ENCODE measurements around the gene IL12RB1. TPM values are rescaled to one million over a fixed set of nuclear protein-coding genes. Genes with fewer than 3 reads are reported as not detected.

IL12RB1 gene
- total and polyA plus RNA-seq, 2 of the 13 experiments (the other 11 are each of a cell fraction or from before 2014, with no cell fraction given): 0.03 to 0.04 TPM

DNA sequence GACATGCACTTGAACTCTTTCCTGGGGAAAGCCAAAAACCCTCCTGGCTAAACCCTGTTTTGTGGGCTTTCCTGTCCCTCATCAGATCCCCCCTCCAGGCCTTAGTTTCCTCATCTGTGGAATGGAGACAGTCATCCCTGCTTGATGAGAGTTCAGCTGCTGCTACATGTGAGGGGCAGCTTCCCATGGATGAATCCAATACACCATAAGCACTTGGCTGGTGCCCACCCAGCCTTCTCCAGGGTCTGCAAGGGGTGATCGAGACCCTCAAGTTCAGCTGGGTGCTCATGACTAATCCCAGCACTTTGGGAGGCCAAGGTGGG lies 21.6 kb downstream of the IL12RB1 start:
- Histone ChIP-seq H3K27ac (ENCODE audit: extremely low read length, insufficient read depth, low read length) (no peak overlapping the region), H3K4me1 (ENCODE audit: insufficient read depth, low read length) (0 out of 2 replicates have a peak, but pooled peaks cover 4% of the 10 kb centered on the region), H2AFZ (ENCODE audit: low read length) (peak overlapping the region; percentile 11), H3K4me3 (replicated peaks in 1 of 3; ENCODE audit: insufficient read depth in 1 of 3, low read depth in 2 of 3, low read length in 3 of 3) (0 out of 6 replicates have a peak overlapping the region, but pooled peaks of 1 of the 3 experiments have one; percentile 23), H3K4me2 (ENCODE audit: low read depth, low read length) (peak overlapping the region; percentile 70), H3K27me3 (ENCODE audit: control insufficient read depth in 1 of 2, insufficient read depth in 2 of 2, low read length in 2 of 2) (peaks cover 0 to 8% of the 10 kb centered on the region in 2 experiments; a peak in 4 of 5 replicates), H3K9me3 (ENCODE audit: low read length) (no peaks in the 10 kb centered on the region), H3K9ac (ENCODE audit: insufficient read depth, low read depth, low read length) (no peak overlapping the region), H3K79me2 (ENCODE audit: insufficient read depth, low read length) (no peaks in the 10 kb centered on the region), H3K36me3 (replicated peaks in 1 of 2; ENCODE audit: control insufficient read depth in 1 of 2, insufficient read depth in 2 of 2, low read length in 2 of 2) (no peaks in the 10 kb centered on the region), H4K20me1 (ENCODE audit: insufficient read depth, low read length) (no peaks in the 10 kb centered on the region)
- intact Hi-C loops (cut with micrococcal nuclease; ENCODE audit: unreplicated experiment) (no loop called here), in situ Hi-C loops (cut with HindIII; ENCODE audit: extremely low pct_ligation_motif_present, low pct_unique_long_range_greater_than_20kb) (loop anchor here (25.0 kb wide), 1 partner anchor 128 kb away; the partner anchor contains the start of gene CCDC124)
- ATAC-seq (no peak), DNase-seq (ENCODE audit: low spot score) (no peak), FAIRE-seq (no peak)
- WGBS (ENCODE audit: low lambda C conversion rate): no CpG with 5 or more reads among the region's 1 CpG
- TF ChIP-seq ZNF451 (CRISPR knock-in tag; IDR thresholded peaks at IDR 0.05) (no peak), ZNF777 (CRISPR knock-in tag; IDR thresholded peaks at IDR 0.05) (no peak), PAX8 (CRISPR knock-in tag; IDR thresholded peaks at IDR 0.05; ENCODE audit: borderline replicate concordance) (no peak)
- ChIA-PET POLR2A (no interaction called here), CTCF (ENCODE audit: low intra/inter-chr PET ratio, low total read pairs) (no interaction called here)
- no TSS peak for BruUV-seq (replicated peaks)

DNA sequence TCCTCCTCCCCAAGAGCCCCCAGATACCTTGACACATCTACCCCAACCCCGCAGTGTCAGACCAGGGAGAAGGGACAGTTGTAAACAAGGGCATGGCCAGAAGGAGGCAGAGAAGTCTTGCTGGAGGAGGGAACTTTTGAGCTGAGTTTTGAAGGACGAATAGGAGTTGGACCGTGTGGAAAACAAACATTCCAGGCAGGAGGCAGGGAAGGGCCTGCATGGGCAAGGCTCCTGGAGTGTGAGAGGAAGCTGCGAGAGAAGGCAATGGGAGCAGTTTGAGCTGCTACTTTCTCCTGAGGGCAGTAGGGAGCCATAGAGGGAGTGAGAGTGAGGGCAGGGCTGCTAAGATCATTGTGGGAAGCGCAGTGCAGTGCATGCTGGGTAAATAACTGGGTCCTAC lies 23.3 kb downstream of the IL12RB1 start:
- Histone ChIP-seq H3K36me3 (replicated peaks in 1 of 2; ENCODE audit: control insufficient read depth in 1 of 2, insufficient read depth in 2 of 2, low read length in 2 of 2) (no peaks in the 10 kb centered on the region), H3K27me3 (ENCODE audit: control insufficient read depth in 1 of 2, insufficient read depth in 2 of 2, low read length in 2 of 2) (no peaks in the 10 kb centered on the region; a peak in 1 of 5 replicates), H3K4me3 (replicated peaks in 1 of 3; ENCODE audit: insufficient read depth in 1 of 3, low read depth in 2 of 3, low read length in 3 of 3) (no peak overlapping the region), H3K27ac (ENCODE audit: extremely low read length, insufficient read depth, low read length) (no peak overlapping the region), H3K4me2 (ENCODE audit: low read depth, low read length) (no peak overlapping the region), H3K9me3 (ENCODE audit: low read length) (no peaks in the 10 kb centered on the region), H3K79me2 (ENCODE audit: insufficient read depth, low read length) (no peaks in the 10 kb centered on the region), H4K20me1 (ENCODE audit: insufficient read depth, low read length) (no peaks in the 10 kb centered on the region), H2AFZ (ENCODE audit: low read length) (no peak overlapping the region), H3K4me1 (ENCODE audit: insufficient read depth, low read length) (peaks cover 8% of the 10 kb centered on the region; the same call in 1 of the 2 replicates), H3K9ac (ENCODE audit: insufficient read depth, low read depth, low read length) (no peak overlapping the region)
- in situ Hi-C loops (cut with HindIII; ENCODE audit: extremely low pct_ligation_motif_present, low pct_unique_long_range_greater_than_20kb) (loop anchor here (25.0 kb wide), 1 partner anchor 126 kb away; the partner anchor contains the start of gene CCDC124), intact Hi-C loops (cut with micrococcal nuclease; ENCODE audit: unreplicated experiment) (no loop called here)
- WGBS (ENCODE audit: low lambda C conversion rate): 11% methylated on average over 5 of the region's 5 CpGs
- FAIRE-seq: no peak
- CTCF ChIA-PET (ENCODE audit: low intra/inter-chr PET ratio, low total read pairs): no interaction called here
- peak; percentile 50 for DNase-seq (ENCODE audit: low spot score)
- peak; percentile 33 for ATAC-seq
- POLR2A ChIA-PET: no interaction called here
- BruUV-seq (replicated peaks): no TSS peak
- TF ChIP-seq ZNF772 (CRISPR knock-in tag; IDR thresholded peaks at IDR 0.05): no peak
- peak; percentile 92 for TF ChIP-seq ADNP (CRISPR knock-in tag; IDR thresholded peaks at IDR 0.05)
- TF ChIP-seq RAD51 (IDR thresholded peaks at IDR 0.05; ENCODE audit: borderline replicate concordance): no peak
- no peak for TF ChIP-seq ZNF850 (CRISPR knock-in tag; conservative IDR thresholded peaks at IDR 0.05)
- TF ChIP-seq, protein P1, sequence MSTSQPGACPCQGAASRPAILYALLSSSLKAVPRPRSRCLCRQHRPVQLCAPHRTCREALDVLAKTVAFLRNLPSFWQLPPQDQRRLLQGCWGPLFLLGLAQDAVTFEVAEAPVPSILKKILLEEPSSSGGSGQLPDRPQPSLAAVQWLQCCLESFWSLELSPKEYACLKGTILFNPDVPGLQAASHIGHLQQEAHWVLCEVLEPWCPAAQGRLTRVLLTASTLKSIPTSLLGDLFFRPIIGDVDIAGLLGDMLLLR (CRISPR knock-in tag; IDR thresholded peaks at IDR 0.05): no peak
- peak; percentile 74; the same call in 1 of the 2 replicates for TF ChIP-seq KDM1A (CRISPR knock-in tag; IDR thresholded peaks at IDR 0.05)
- TF ChIP-seq, protein P2, sequence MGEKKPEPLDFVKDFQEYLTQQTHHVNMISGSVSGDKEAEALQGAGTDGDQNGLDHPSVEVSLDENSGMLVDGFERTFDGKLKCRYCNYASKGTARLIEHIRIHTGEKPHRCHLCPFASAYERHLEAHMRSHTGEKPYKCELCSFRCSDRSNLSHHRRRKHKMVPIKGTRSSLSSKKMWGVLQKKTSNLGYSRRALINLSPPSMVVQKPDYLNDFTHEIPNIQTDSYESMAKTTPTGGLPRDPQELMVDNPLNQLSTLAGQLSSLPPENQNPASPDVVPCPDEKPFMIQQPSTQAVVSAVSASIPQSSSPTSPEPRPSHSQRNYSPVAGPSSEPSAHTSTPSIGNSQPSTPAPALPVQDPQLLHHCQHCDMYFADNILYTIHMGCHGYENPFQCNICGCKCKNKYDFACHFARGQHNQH (CRISPR knock-in tag; IDR thresholded peaks at IDR 0.05): no peak
- TF ChIP-seq, protein P3, sequence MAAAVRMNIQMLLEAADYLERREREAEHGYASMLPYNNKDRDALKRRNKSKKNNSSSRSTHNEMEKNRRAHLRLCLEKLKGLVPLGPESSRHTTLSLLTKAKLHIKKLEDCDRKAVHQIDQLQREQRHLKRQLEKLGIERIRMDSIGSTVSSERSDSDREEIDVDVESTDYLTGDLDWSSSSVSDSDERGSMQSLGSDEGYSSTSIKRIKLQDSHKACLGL (CRISPR knock-in tag; IDR thresholded peaks at IDR 0.05): no peak
- peak; percentile 85 for TF ChIP-seq ZFP36 (IDR thresholded peaks at IDR 0.05; ENCODE audit: borderline replicate concordance, low read depth, low read length, partially characterized antibody)
- no peak for TF ChIP-seq ZNF556 (CRISPR knock-in tag; IDR thresholded peaks at IDR 0.05; ENCODE audit: borderline replicate concordance)
- TF ChIP-seq HDAC2 (CRISPR knock-in tag; IDR thresholded peaks at IDR 0.05): peak; percentile 15; the same call in 1 of the 2 replicates
- peak; percentile 46; the same call in 1 of the 2 replicates for TF ChIP-seq MTF1 (CRISPR knock-in tag; IDR thresholded peaks at IDR 0.05)
- TF ChIP-seq, protein P4, sequence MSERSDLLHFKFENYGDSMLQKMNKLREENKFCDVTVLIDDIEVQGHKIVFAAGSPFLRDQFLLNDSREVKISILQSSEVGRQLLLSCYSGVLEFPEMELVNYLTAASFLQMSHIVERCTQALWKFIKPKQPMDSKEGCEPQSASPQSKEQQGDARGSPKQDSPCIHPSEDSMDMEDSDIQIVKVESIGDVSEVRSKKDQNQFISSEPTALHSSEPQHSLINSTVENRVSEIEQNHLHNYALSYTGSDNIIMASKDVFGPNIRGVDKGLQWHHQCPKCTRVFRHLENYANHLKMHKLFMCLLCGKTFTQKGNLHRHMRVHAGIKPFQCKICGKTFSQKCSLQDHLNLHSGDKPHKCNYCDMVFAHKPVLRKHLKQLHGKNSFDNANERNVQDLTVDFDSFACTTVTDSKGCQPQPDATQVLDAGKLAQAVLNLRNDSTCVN (CRISPR knock-in tag; IDR thresholded peaks at IDR 0.05; ENCODE audit: borderline replicate concordance): no peak
- TF ChIP-seq FOXA3 (CRISPR knock-in tag; IDR thresholded peaks at IDR 0.05): peak; percentile 64; the same call in 1 of the 2 replicates
